K562 (cell line): ENCODE measurements around the gene NCR1. TPM values are rescaled to one million over a fixed set of nuclear protein-coding genes. Genes with fewer than 3 reads are reported as not detected.

Experiments
- ATAC-seq: fragments of 200-7000 bp; cut with Tn5 transposase; 3 replicates; pipeline ENCODE4 v1.9.1; 2020; ENCODE audit warnings: moderate library complexity
- BruUV-seq: library from RNA; stranded (reverse); fragments of 400-500 nt; replicated peaks from 2 replicates; lab custom pipeline; 2021; lab: Mats Ljungman, UMichigan
- CTCF ChIA-PET: fragments of 300-600 bp; formaldehyde crosslinking; extraction: SDS; loops from one replicate; lab custom pipeline; 2021; ENCODE audit warnings: low intra/inter-chr PET ratio; lab: Yijun Ruan, JAX
- POLR2A ChIA-PET: fragments of 300-600, 350-650 bp; sonication (Branson Sonifier 250); formaldehyde crosslinking; extraction: SDS; loops from one replicate; lab custom pipeline; 2021; ENCODE audit warnings: antibody characterized with exemption, inconsistent platforms; lab: Yijun Ruan, JAX
- DNase-seq, 4 experiments: peaks; one replicate each; pipeline versions ENCODE4 v3.0.0 to v3.0.0-alpha.2; 2011 to 2018; ENCODE audit warnings: low spot score in 3 of 4, mixed read lengths in 3 of 4; ENCODE audit errors: extremely low read depth in 1 of 4
- FAIRE-seq: peaks from 2 replicates; lab custom pipeline; 2011; peaks lifted over from hg19 to GRCh38; lab: Jason Lieb, UNC
- H2AFZ ChIP-seq: 2 replicates; pipeline ENCODE4 v1.6.0; 2011; ENCODE audit warnings: low read depth, low read length, control low read depth, inconsistent platforms
- H3K27ac ChIP-seq: fragments of 200-600 bp; 3 replicates; pipeline ENCODE4 v1.8.0; 2011; ENCODE audit warnings: low read depth, mild to moderate bottlenecking, control low read depth, inconsistent platforms, low read length, moderate library complexity, mixed read lengths; ENCODE audit errors: extremely low read depth
- H3K27me3 ChIP-seq, 2 experiments: fragments of 300-600 bp in 1 of 2; 2 replicates in 1 of 2; 3 replicates in 1 of 2; pipeline versions ENCODE4 v1.6.0 to v1.8.0; 2011; ENCODE audit warnings: inconsistent platforms in 2 of 2, low read length in 2 of 2, mild to moderate bottlenecking in 1 of 2, mixed read lengths in 1 of 2, moderate library complexity in 1 of 2; ENCODE audit not compliant: control insufficient read depth in 2 of 2, insufficient read depth in 2 of 2
- H3K36me3 ChIP-seq: fragments of 300-600 bp; 3 replicates; pipeline ENCODE4 v1.8.0; 2011; ENCODE audit warnings: mild to moderate bottlenecking, low read length, inconsistent platforms; ENCODE audit not compliant: control insufficient read depth, insufficient read depth
- H3K4me1 ChIP-seq, 2 experiments: fragments of 200-600 bp in 1 of 2; replicated peaks in 1 of 2; 2 replicates in 1 of 2; 3 replicates in 1 of 2; pipeline versions ENCODE4 v1.5.1 to v1.8.0; 2011; ENCODE audit warnings: inconsistent platforms in 2 of 2, low read length in 2 of 2, mild to moderate bottlenecking in 1 of 2, mixed read lengths in 1 of 2, moderate library complexity in 1 of 2; ENCODE audit not compliant: control insufficient read depth in 2 of 2, insufficient read depth in 2 of 2
- H3K4me2 ChIP-seq: 2 replicates; pipeline ENCODE4 v1.6.1; 2011; ENCODE audit warnings: low read length, control low read depth, inconsistent platforms, mixed read lengths; ENCODE audit not compliant: insufficient read depth
- H3K4me3 ChIP-seq: fragments of 200-600 bp; sonication (generic), shearing (Covaris generic); 2 replicates; pipeline ENCODE4 v1.5.1; 2016; ENCODE audit warnings: control low read depth, inconsistent platforms
- H3K79me2 ChIP-seq: fragments of 200-600 bp; 3 replicates; pipeline ENCODE4 v1.8.0; 2011; ENCODE audit warnings: low read length, inconsistent platforms; ENCODE audit not compliant: control insufficient read depth, insufficient read depth
- H3K9ac ChIP-seq, 2 experiments: 2 replicates each; pipeline versions ENCODE4 v1.6.0 to v1.6.1; 2011; ENCODE audit warnings: low read depth in 2 of 2, low read length in 2 of 2, control low read depth in 1 of 2, inconsistent platforms in 1 of 2, mild to moderate bottlenecking in 1 of 2, mixed read lengths in 1 of 2; ENCODE audit not compliant: insufficient read depth in 1 of 2
- H3K9me1 ChIP-seq: one replicate; pipeline ENCODE4 v1.6.0; 2011; ENCODE audit warnings: inconsistent platforms, mild to moderate bottlenecking, low read length, moderate library complexity; ENCODE audit not compliant: control insufficient read depth, insufficient read depth
- H3K9me3 ChIP-seq: replicated peaks from 2 replicates; pipeline ENCODE4 v1.5.1; 2011; ENCODE audit warnings: low read depth, low read length, inconsistent platforms; ENCODE audit not compliant: control insufficient read depth, insufficient read depth
- H4K20me1 ChIP-seq: replicated peaks from 2 replicates; pipeline ENCODE4 v1.6.1; 2011; ENCODE audit warnings: low read length, inconsistent platforms, mixed read lengths; ENCODE audit not compliant: control insufficient read depth, insufficient read depth
- ATF2 ChIP-seq: sonication (generic); formaldehyde crosslinking; IDR thresholded peaks from 2 replicates; pipeline ENCODE4 v1.8.1; 2022; ENCODE audit warnings: missing genetic modification reagents
- HMGXB4 ChIP-seq: sonication (generic); formaldehyde crosslinking; IDR thresholded peaks from 2 replicates; pipeline ENCODE4 v1.8.1; 2023; ENCODE audit warnings: mild to moderate bottlenecking, missing genetic modification reagents
- NFRKB ChIP-seq: fragments of 450-650 bp; IDR thresholded peaks from 2 replicates; pipeline ENCODE4 v1.6.1; 2016; ENCODE audit warnings: low read depth
- PHF20 ChIP-seq: fragments of 450-650 bp; IDR thresholded peaks from 2 replicates; pipeline ENCODE4 v1.6.1; 2018; ENCODE audit not compliant: partially characterized antibody
- SNAPC5 ChIP-seq: fragments of 250-450 bp; sonication (Bioruptor Pico); IDR thresholded peaks from 2 replicates; pipeline ENCODE4 v1.8.0; 2021; ENCODE audit warnings: moderate library complexity, mild to moderate bottlenecking, inconsistent platforms
- SREBF2 ChIP-seq: sonication (generic); formaldehyde crosslinking; IDR thresholded peaks from 2 replicates; pipeline ENCODE4 v1.4.0; 2020; ENCODE audit warnings: mild to moderate bottlenecking, missing genetic modification reagents
- STAG1 ChIP-seq: sonication (generic); formaldehyde crosslinking; IDR thresholded peaks from 2 replicates; pipeline ENCODE4 v1.5.0; 2020; ENCODE audit warnings: missing genetic modification reagents, borderline replicate concordance
- ZBTB49 ChIP-seq: sonication (generic); formaldehyde crosslinking; IDR thresholded peaks from 2 replicates; pipeline ENCODE4 v1.8.0; 2022; ENCODE audit warnings: missing genetic modification reagents, mild to moderate bottlenecking, borderline replicate concordance
- ZBTB7A ChIP-seq: IDR thresholded peaks from 2 replicates; pipeline ENCODE4 v1.6.1; 2011; ENCODE audit warnings: low read depth, mild to moderate bottlenecking, low read length, moderate library complexity, borderline replicate concordance; ENCODE audit not compliant: control insufficient read depth
- ZNF165 ChIP-seq: fragments of 250-450 bp; sonication (Bioruptor Pico); IDR thresholded peaks from 2 replicates; pipeline ENCODE4 v1.4.0; 2020; ENCODE audit warnings: borderline replicate concordance
- ZNF311 ChIP-seq: fragments of 250-450 bp; sonication (Bioruptor Pico); IDR thresholded peaks from 2 replicates; pipeline ENCODE4 v1.4.0; 2020; ENCODE audit warnings: mild to moderate bottlenecking, moderate library complexity
- WGBS: fragments of 100-300 bp; shearing (Covaris generic); methylation state at CpG from one replicate; pipeline ENCODE4 v1.1.6; 2016; ENCODE audit warnings: low coverage, mixed read lengths; ENCODE audit not compliant: insufficient coverage; ENCODE audit errors: missing lambda C conversion rate; 5-methylcytosine and 5-hydroxymethylcytosine counted together
- in situ Hi-C: fragments of 300-500 bp; cut with MboI; formaldehyde crosslinking; loops from 4 replicates; pipeline ENCODE4 v1.15.0; 2018; ENCODE audit warnings: inconsistent platforms, mixed read lengths
- intact Hi-C: fragments of 100-400 bp; cut with micrococcal nuclease; formaldehyde crosslinking; loops from 2 replicates; pipeline ENCODE4 v1.14.2; 2022
- polyA plus RNA-seq, 8 experiments: library from polyadenylated mRNA; depleted of rRNA in 4 of 8; stranded (reverse) in 5 of 8; unstranded in 3 of 8; fragments of >200 nt; fragmentation: Nextera tagmentation in 2 of 8; fragmentation: Illumina TruSeq in 1 of 8; extraction: Ambion mirVana in 2 of 8; extraction: Trizol in 1 of 8; gene quantifications; 2 replicates each; pipeline versions ENCODE4 v1.2.1 to v1.2.3, GENCODE V29; 2011 to 2014; ENCODE audit warnings: inconsistent platforms in 1 of 8, missing spikeins in 1 of 8
- total RNA-seq, 7 experiments: library from RNA; depleted of rRNA in 6 of 7; stranded (reverse); fragments of >200 nt in 6 of 7; fragmentation: Illumina TruSeq in 2 of 7; extraction: Trizol in 2 of 7; gene quantifications; 2 replicates each; pipeline versions ENCODE4 v1.2.1 to v1.2.3, GENCODE V29; 2011 to 2021; ENCODE audit warnings: low replicate concordance in 1 of 7

NCR1 gene
- total and polyA plus RNA-seq, 9 of the 15 experiments (the other 6 are each of a cell fraction or from before 2014, with no cell fraction given), result 0.25 to 3.1 (median 1.2) TPM

- no TSS peak for BruUV-seq
- intact Hi-C loops, result no loop called here
- no peak for ATAC-seq
Measured at GRCh38 chr19:54903303-54903702, 2.6 kb upstream of the NCR1 start.

More at GRCh38 chr19:54903303-54903702, 2.6 kb upstream of the NCR1 start:
- no peak overlapping the region for H3K4me3 ChIP-seq
- ChIA-PET CTCF (no interaction called here), POLR2A (no interaction called here)
- FAIRE-seq (no peak), DNase-seq (no peak)
- TF ChIP-seq STAG1 (CRISPR knock-in tag) (no peak), SREBF2 (no peak), ZNF165 (no peak), SNAPC5 (CRISPR knock-in tag) (no peak), ZBTB7A (no peak), ZNF311 (CRISPR knock-in tag) (no peak), ZBTB49 (CRISPR knock-in tag) (no peak), ATF2 (CRISPR knock-in tag) (no peak), PHF20 (peak; percentile 79), HMGXB4 (CRISPR knock-in tag) (no peak), NFRKB (peak; percentile 72; the same call in 1 of the 2 replicates)
- H3K4me1 ChIP-seq, result peaks cover 14 to 19% of the 10 kb centered on the region in 2 experiments; a peak in 4 of 5 replicates
- H3K27me3 ChIP-seq, result no peaks in the 10 kb centered on the region
- H3K4me2 ChIP-seq, result no peak overlapping the region
- no peak overlapping the region for H2AFZ ChIP-seq
- H4K20me1 ChIP-seq, result no peaks in the 10 kb centered on the region
- WGBS, result 71% methylated on average over 6 of the region's 6 CpGs
- in situ Hi-C loops, result no loop called here
- no peaks in the 10 kb centered on the region for H3K36me3 ChIP-seq
- no peak overlapping the region for H3K27ac ChIP-seq
- no peaks in the 10 kb centered on the region for H3K9me3 ChIP-seq
- H3K9ac ChIP-seq, result no peak overlapping the region
- no peaks in the 10 kb centered on the region for H3K79me2 ChIP-seq
- H3K9me1 ChIP-seq, result no peaks in the 10 kb centered on the region
